ENCODE measurements around the gene SUMO2.
A peak's percentile ranks its signal among the peaks of the same experiment; 100 is the strongest.
"Not testable (repeated sequence)": the region's sequence is repeated elsewhere in the genome, so short reads cannot be mapped to it uniquely, and the experiment has no call there.

The SUMO2 gene

DNA sequence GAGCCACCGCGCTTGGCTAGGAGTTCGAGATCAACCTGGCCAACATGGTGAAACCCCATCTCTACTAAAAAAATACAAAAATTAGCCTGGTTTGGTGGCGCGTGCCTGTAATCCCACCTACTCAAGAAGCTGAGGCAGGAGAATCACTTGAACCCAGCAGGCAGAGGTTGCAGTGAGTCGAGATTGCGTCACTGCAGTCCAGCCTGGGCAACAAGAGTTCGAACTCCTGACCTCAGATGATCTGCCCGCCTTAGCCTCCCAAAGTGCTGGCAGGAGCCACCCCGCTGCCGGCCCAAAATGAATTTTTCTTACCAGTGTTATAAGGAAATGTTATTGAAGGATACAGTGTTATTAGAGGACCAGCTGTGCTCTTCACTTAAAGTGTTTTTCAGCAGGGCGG, 25.0 kb upstream of the SUMO2 start:
- H3K27me3 ChIP-seq (ENCODE audit: control insufficient read depth, insufficient read depth, low read length): no peaks in the 10 kb centered on the region
- H3K9me3 ChIP-seq (replicated peaks; ENCODE audit: low read length): no peaks in the 10 kb centered on the region
- H3K4me1 ChIP-seq (ENCODE audit: control insufficient read depth, insufficient read depth, low read length): peaks cover 8% of the 10 kb centered on the region
- H3K9ac ChIP-seq (ENCODE audit: low read depth, low read length): no peak overlapping the region
- H3K36me3 ChIP-seq (ENCODE audit: insufficient read depth, low read length): peaks cover 25% of the 10 kb centered on the region
- H3K4me3 ChIP-seq (ENCODE audit: low read length): no peak overlapping the region
- H3K4me2 ChIP-seq (ENCODE audit: low read length): no peak overlapping the region

DNA sequence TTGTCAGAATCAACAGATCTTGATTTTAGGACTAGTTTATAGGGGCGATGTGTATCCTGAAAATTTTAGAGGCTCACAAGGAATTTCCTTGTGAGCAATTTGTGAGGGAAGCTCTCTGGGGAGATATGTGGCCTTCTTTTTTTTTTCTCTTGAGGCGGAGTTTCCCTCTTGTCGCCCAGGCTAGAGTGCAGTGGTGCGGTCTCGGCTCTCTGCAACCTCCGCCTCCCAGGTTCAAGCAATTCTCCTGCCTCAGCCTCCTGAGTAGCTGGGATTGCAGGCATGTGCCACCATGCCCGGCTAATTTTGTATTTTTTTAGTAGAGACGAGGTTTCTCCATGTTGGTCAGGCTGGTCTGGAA, 24.3 kb upstream of the SUMO2 start:
- H3K4me3 ChIP-seq (ENCODE audit: low read length): peak overlapping the region; percentile 92
- H3K9me3 ChIP-seq (replicated peaks; ENCODE audit: low read length); H3K4me1 ChIP-seq (ENCODE audit: control insufficient read depth, insufficient read depth, low read length); H3K27me3 ChIP-seq (ENCODE audit: control insufficient read depth, insufficient read depth, low read length): not testable (repeated sequence)
- peak overlapping the region; percentile 97 for H3K9ac ChIP-seq (ENCODE audit: low read depth, low read length)
- peak overlapping the region; percentile 87 for H3K4me2 ChIP-seq (ENCODE audit: low read length)
- peaks cover 20% of the 10 kb centered on the region for H3K36me3 ChIP-seq (ENCODE audit: insufficient read depth, low read length)

DNA sequence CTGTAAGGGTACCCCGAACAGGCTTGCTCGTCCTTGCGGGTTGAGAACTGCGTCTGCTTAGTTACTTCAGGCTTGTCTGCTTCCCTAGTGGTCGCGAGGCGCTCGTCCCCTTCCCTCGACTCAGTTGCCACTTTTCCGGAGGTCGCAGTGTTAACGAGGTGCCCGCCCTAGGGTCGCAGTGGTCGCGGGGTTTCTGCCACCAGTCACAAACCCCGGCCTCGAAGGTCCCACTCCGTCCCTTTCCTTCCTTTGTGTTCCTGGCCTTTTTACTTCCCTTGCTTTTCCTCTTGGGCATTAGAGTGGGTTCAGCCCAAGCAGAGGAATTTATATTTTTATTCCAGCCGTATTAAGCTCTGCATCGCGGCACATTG, 23.0 kb upstream of the SUMO2 start:
- Histone ChIP-seq H3K9ac (ENCODE audit: low read depth, low read length) (peak overlapping the region; percentile 97), H3K4me3 (ENCODE audit: low read length) (peak overlapping the region; percentile 92), H3K36me3 (ENCODE audit: insufficient read depth, low read length) (peaks cover 15% of the 10 kb centered on the region), H3K4me2 (ENCODE audit: low read length) (peak overlapping the region; percentile 87), H3K9me3 (replicated peaks; ENCODE audit: low read length) (no peaks in the 10 kb centered on the region), H3K4me1 (ENCODE audit: control insufficient read depth, insufficient read depth, low read length) (peaks cover 8% of the 10 kb centered on the region), H3K27me3 (ENCODE audit: control insufficient read depth, insufficient read depth, low read length) (no peaks in the 10 kb centered on the region)

DNA sequence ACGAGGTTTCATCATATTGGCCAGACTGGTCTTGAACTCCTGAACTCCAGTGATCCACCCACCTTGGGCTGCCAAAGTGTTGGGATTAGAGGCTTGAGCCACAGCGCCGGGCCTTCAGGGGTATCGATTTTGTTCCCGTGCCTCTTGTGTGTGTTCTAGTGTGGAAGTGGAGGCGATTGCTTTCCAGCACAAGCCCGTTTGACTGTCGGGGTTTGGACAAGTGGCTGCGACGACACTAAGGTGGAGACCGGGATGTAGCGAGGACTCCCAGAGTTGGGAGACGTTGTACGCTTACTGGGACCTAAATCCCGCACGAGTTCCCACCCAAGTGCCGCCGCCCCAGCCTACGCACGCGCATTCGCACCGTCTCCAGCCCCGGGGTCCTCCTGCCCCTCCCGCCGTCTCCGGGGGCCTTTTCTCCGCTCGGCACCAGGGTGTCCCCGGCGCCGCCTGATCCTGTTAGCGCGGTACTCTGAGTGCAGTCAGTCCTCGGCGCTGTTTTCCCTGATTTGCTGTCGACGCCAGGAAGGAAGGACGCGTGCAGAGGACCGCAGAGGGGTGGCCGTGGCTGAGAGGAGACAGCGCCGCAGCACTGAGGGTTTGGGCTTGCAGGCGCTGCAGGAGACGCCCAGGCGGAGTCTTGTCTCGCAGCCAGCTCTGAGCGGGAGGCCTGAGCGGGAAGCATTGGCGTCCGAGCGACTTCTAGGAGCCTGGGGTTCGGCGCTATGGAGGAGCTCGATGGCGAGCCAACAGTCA, 22.5 kb upstream of the SUMO2 start, which contains the start of gene NUP85:
Gene NUP85 (plus strand): TSS at position 643 of the 756 bp plus-strand sequence. CDS start 83 bp downstream, at position 726.
- Histone ChIP-seq H3K4me2 (ENCODE audit: low read length) (peak within 1 kb of the TSS; percentile 87), H3K36me3 (ENCODE audit: insufficient read depth, low read length) (peaks cover 12% of the 10 kb centered on the region), H3K4me3 (ENCODE audit: low read length) (peak within 1 kb of the TSS; percentile 92), H3K4me1 (ENCODE audit: control insufficient read depth, insufficient read depth, low read length) (peaks cover 8% of the 10 kb centered on the region), H3K9me3 (replicated peaks; ENCODE audit: low read length) (no peaks in the 10 kb centered on the region), H3K9ac (ENCODE audit: low read depth, low read length) (peak within 1 kb of the TSS; percentile 97), H3K27me3 (ENCODE audit: control insufficient read depth, insufficient read depth, low read length) (no peaks in the 10 kb centered on the region)

DNA sequence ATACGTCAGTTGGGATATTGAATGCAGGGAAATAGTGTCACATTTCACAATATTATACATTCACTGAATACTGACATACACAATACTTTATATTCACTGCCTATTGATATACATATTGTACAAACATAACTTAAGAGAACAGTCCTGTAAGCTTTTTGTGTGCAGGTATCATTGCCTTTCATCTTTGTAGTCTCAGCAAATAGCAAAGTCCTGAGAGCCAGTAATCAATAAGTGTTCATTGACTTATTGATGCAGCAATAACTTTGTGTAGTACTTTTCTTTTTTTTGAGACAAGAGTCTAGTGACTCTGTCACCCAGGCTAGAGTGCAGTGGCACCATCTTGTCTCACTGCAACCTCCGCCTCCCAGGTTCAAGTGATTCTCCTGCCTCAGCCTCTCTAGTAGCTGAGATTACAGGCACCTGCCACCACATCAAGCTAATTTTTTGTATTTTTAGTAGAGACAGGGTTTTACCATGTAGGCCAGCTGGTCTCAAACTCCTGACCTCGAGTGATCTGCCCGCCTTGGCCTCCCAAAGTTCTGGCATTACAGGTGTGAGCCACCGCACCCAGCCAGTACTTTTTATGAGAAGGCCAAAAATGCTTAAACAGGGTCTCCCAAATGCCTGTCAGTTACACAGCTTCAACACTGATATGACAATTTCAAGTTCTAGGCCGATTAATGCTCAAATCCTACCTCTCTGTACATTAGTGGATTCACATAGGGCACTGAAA, 17.3 kb upstream of the SUMO2 start:
- H3K27me3 ChIP-seq (ENCODE audit: control insufficient read depth, insufficient read depth, low read length): no peaks in the 10 kb centered on the region
- H3K4me1 ChIP-seq (ENCODE audit: control insufficient read depth, insufficient read depth, low read length): no peaks in the 10 kb centered on the region
- no peak overlapping the region for H3K4me3 ChIP-seq (ENCODE audit: low read length)
- H3K9me3 ChIP-seq (replicated peaks; ENCODE audit: low read length): no peaks in the 10 kb centered on the region
- no peaks in the 10 kb centered on the region for H3K36me3 ChIP-seq (ENCODE audit: insufficient read depth, low read length)
- H3K9ac ChIP-seq (ENCODE audit: low read depth, low read length): no peak overlapping the region
- no peak overlapping the region for H3K4me2 ChIP-seq (ENCODE audit: low read length)

DNA sequence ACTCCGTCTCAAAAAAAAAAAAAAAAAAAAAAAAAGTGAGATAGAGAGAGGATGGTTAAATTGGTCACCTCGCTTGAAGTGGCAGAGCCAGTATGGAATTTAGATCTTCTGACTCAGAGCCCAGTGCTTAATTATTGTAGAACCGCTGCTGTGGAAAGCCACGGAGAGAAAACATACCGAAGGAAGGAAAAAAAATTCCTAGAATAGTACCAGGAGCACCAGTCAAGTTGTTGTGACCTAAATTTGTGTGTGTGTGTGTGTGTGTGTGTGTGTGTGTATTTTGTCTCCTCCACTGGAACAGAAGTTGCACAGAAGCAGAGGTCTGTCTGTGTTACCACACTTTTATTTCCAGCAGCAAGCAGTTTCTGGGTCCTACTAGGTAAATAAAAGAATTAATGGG, 12.1 kb upstream of the SUMO2 start:
- H3K4me2 ChIP-seq (ENCODE audit: low read length): no peak overlapping the region
- no peaks in the 10 kb centered on the region for H3K27me3 ChIP-seq (ENCODE audit: control insufficient read depth, insufficient read depth, low read length)
- H3K9ac ChIP-seq (ENCODE audit: low read depth, low read length): no peak overlapping the region
- no peak overlapping the region for H3K4me3 ChIP-seq (ENCODE audit: low read length)
- no peaks in the 10 kb centered on the region for H3K36me3 ChIP-seq (ENCODE audit: insufficient read depth, low read length)
- no peaks in the 10 kb centered on the region for H3K4me1 ChIP-seq (ENCODE audit: control insufficient read depth, insufficient read depth, low read length)
- no peaks in the 10 kb centered on the region for H3K9me3 ChIP-seq (replicated peaks; ENCODE audit: low read length)

DNA sequence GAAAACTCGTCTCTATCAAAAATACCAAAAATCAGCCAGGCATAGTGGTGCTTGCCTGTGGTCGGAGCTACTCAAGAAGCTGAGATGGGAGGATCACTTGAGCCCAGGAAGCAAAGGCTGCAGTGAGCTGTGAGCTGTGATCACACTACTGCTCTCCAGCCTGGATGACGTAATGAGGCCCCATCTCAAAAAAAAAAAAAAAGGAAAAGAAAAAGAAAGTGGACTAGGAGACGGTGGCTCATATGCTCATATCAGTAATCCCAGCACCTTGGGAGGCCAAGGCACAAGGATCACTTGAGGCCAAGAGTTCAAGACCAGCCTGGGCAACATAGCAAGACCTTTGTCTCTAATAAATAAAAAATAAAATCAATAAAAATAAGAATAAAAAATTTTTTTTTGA, 8.8 kb upstream of the SUMO2 start:
- Histone ChIP-seq H3K4me1 (ENCODE audit: control insufficient read depth, insufficient read depth, low read length) (peaks cover 4% of the 10 kb centered on the region), H3K9me3 (replicated peaks; ENCODE audit: low read length) (no peaks in the 10 kb centered on the region), H3K4me3 (ENCODE audit: low read length) (no peak overlapping the region), H3K27me3 (ENCODE audit: control insufficient read depth, insufficient read depth, low read length) (no peaks in the 10 kb centered on the region), H3K4me2 (ENCODE audit: low read length) (no peak overlapping the region), H3K9ac (ENCODE audit: low read depth, low read length) (no peak overlapping the region), H3K36me3 (ENCODE audit: insufficient read depth, low read length) (no peaks in the 10 kb centered on the region)

DNA sequence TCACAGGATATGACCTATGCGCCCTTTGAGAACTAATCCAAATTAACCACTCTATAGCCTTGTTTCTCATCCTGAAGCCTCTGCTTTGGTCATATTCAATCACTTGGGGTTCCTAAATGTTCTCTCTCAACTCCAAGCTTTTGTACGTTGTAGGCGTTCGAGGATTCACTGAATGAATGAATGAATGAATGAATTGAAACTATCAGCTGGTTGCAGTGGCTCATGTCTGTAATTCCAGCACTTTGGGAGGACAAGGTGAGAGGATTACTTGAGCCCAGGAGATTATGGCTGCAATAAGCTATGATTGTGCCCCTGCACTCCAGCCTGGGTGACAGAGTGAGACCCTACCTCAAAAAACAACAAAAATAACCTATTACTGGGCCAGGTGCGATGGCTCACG, 5.9 kb upstream of the SUMO2 start:
- Histone ChIP-seq H3K4me3 (ENCODE audit: low read length) (no peak overlapping the region), H3K27me3 (ENCODE audit: control insufficient read depth, insufficient read depth, low read length) (no peaks in the 10 kb centered on the region), H3K9ac (ENCODE audit: low read depth, low read length) (no peak overlapping the region), H3K4me1 (ENCODE audit: control insufficient read depth, insufficient read depth, low read length) (peaks cover 4% of the 10 kb centered on the region), H3K4me2 (ENCODE audit: low read length) (no peak overlapping the region), H3K36me3 (ENCODE audit: insufficient read depth, low read length) (no peaks in the 10 kb centered on the region), H3K9me3 (replicated peaks; ENCODE audit: low read length) (no peaks in the 10 kb centered on the region)

DNA sequence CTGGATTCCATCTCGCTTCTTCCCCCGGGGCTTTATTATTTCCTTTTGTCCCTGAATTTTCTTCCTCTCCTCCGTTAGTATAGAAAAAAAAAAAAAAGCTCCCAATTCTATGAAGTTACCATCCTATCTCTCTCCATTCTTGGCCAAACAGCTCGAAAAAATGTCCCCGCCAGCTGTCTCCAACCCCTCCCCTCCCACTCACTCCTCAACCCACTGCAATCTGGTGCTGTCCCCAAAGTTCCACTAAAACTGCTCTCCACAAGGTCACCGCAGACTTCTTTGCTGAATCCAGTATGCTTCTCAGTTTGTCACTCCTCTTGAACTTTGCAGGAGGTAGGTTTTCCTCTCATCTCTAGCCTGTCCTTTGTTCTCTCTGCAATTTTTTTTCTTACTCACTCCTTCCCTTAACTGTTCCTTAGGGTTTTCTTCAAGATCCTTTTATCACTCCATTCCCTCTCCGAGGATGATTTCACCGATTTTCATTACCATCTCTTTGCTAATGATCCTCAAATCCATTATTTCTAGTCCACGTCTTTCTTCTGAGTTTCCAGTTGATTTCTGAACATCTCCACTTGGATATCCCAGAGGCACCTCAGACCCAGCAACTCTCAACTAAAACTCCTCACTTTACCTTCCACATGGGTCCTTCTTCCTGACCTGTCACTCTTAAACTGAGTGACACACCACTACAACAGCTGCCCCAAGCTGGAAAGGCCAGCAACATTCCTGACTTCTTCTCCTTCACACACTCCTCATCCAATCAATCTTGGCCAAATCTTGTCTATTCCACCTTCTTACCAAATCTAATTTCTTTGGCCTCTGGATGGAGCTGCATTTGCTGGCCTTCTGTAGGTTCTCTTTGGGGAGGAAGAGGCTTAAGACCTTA, 1.5 kb upstream of the SUMO2 start:
- peaks cover 8% of the 10 kb centered on the region for H3K4me1 ChIP-seq (ENCODE audit: control insufficient read depth, insufficient read depth, low read length)

DNA sequence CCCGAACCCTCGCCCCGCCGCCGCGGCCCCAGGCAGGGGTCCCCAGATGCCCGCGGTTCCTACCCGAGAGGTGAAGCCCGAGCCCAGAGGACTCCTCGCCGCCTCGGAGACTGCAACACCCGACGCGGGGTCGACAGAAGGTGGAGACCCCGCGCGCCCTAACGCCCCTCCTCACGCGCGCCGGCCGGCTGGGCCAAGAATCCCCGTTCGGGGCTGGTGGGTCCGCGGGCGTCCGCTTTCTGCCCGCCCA, 515 bp downstream of the SUMO2 start:
- Histone ChIP-seq H3K4me3 (ENCODE audit: low read length) (peak overlapping the region; percentile 98), H3K9me3 (replicated peaks; ENCODE audit: low read length) (no peaks in the 10 kb centered on the region), H3K36me3 (ENCODE audit: insufficient read depth, low read length) (peaks cover 14% of the 10 kb centered on the region), H3K9ac (ENCODE audit: low read depth, low read length) (peak overlapping the region; percentile 100), H3K4me2 (ENCODE audit: low read length) (peak overlapping the region; percentile 94), H3K4me1 (ENCODE audit: control insufficient read depth, insufficient read depth, low read length) (peaks cover 6% of the 10 kb centered on the region), H3K27me3 (ENCODE audit: control insufficient read depth, insufficient read depth, low read length) (no peaks in the 10 kb centered on the region)

More for the DNA sequence above, 1.5 kb upstream of the SUMO2 start:
- no peak overlapping the region for H3K4me2 ChIP-seq (ENCODE audit: low read length)
- no peaks in the 10 kb centered on the region for H3K9me3 ChIP-seq (replicated peaks; ENCODE audit: low read length)
- H3K27me3 ChIP-seq (ENCODE audit: control insufficient read depth, insufficient read depth, low read length): no peaks in the 10 kb centered on the region
- H3K4me3 ChIP-seq (ENCODE audit: low read length): no peak overlapping the region
- no peak overlapping the region for H3K9ac ChIP-seq (ENCODE audit: low read depth, low read length)
- H3K36me3 ChIP-seq (ENCODE audit: insufficient read depth, low read length): peaks cover 9% of the 10 kb centered on the region

DNA sequence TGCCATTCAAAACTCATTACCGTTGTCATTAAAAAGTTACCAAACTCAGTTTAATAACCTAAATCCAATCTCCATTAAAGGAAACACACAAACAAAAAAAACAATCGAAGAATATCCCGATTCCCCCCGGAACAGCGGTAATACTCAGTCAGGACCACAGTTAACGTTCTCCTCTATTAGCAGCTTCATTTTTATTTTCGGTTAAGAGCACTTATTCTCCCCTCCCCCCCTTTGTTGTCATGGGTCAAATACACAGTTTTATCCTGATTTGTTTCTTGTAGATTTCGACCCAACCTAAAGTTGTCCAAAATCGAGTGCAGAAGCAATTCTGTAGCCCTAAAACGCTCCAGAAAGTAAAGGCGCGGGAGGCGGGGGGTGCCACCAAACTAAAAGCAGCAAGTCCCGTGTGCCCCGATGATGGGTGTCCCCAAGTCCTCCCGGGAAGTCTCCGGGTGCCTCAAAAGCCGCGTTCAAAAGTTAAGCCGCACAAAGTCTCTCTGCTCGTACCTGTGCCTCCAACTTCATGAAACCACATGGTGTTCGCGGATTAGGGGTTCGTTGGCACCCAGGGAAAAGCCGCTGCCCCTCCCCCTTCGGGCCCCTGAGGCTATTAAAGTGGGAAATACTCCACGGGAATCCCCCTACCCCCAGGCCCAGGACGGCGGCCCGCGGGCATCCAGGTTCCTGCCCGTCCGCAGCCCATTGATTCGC, 996 bp downstream of the SUMO2 start:
- peak overlapping the region; percentile 94 for H3K4me2 ChIP-seq (ENCODE audit: low read length)
- peak overlapping the region; percentile 100 for H3K9ac ChIP-seq (ENCODE audit: low read depth, low read length)
- H3K4me1 ChIP-seq (ENCODE audit: control insufficient read depth, insufficient read depth, low read length): peaks cover 6% of the 10 kb centered on the region
- H3K36me3 ChIP-seq (ENCODE audit: insufficient read depth, low read length): peaks cover 16% of the 10 kb centered on the region
- no peaks in the 10 kb centered on the region for H3K27me3 ChIP-seq (ENCODE audit: control insufficient read depth, insufficient read depth, low read length)
- no peaks in the 10 kb centered on the region for H3K9me3 ChIP-seq (replicated peaks; ENCODE audit: low read length)
- H3K4me3 ChIP-seq (ENCODE audit: low read length): peak overlapping the region; percentile 98
